Measurements from ENCODE around the gene KLC1.
"Not testable (repeated sequence)": the region's sequence is repeated elsewhere in the genome, so short reads cannot be mapped to it uniquely, and the experiment has no call there.

Gene KLC1

DNA sequence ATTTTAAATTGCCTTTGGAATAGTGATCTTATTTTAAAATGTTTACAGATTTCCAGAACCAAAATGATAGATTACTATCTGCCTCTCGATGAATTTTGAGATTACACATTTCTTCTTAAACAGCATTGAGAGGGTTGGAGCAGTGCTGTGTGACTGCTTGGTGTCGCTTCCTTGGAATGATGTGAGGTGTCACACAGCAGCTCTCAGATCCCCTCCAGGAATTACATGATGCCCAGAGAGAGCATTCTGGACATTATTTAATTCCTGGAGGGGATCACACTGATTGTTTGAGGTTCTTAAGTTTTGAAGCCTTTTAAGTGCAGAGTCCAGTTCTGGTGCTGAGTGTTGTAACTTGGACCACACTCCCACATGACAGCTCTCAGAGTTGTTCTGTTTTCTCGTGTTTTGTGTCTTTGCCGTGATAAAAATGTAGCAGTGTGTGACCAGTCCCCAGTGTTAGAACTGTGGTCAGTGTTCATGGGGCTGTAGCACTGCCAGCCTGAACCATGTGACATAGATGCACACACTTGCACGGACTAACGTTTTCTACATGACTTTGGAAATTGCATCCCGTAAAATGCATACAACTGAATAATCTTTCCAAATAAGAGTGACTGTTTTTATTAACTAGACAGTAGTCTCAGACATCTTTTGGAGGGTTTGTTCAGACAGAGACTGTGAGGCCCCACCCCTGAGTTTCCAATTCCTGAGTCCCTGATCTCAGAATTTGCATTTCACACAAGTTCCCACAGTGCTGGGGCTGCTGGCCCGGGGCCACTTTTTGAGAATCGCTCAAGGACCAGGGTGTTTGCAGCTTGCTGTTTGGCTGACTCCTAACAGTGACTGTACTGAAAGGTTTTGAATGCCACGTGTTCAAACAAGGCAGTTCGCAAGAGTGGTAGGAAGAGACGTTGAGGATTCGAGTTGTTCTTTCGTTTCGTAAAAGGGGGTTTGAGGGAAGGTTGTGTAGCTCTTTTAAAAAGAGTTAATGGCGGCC is 60.2 kb downstream of the KLC1 start:
- DNase-seq (ENCODE audit: low read depth in 2 of 2, low spot score in 1 of 2) = no peak

DNA sequence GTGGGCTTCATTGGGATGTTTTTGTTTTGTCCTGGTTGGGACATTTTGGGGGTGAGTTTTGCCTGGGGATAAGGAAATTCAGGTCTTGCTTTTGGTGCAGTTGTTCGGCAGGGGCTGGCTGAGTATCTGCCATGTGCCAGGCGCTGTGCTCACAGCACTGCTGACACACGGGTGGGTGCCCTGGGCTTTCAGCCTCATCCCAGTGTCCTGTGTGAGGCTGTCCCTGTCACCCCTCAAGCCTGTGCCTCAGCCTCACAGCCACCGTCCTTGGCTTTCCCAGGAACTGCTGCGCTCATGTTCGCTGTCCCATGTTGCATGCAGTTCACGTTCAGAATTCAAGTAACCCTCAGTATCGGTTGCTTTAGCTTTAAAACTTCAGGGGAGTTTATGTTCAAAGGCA is 61.3 kb downstream of the KLC1 start:
- DNase-seq (ENCODE audit: low read depth in 2 of 2, low spot score in 1 of 2) = no peak

GRCh38 chr14:103691655-103692054 is 62.6 kb downstream of the KLC1 start:
- not testable (repeated sequence) for DNase-seq (ENCODE audit: low read depth in 2 of 2, low spot score in 1 of 2)

DNA sequence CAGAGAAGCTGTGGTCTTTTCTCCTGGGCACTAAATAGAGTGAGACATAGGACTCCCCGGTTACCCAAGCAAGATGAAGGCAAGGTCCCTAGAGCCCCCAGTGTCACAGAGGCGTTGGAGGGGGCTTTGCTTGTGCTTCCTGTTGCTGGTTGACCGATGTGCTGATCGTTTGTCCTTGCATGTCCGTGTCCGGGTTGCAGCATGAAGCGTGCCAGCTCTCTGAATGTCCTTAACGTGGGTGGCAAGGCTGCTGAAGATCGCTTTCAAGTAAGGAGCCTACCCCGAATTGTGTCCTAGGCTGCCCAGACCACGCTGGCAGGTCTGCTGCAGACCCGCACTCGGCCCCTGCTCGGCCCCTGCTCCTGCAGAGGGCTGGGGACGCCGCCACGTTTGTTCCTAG is 63.1 kb downstream of the KLC1 start:
- DNase-seq (ENCODE audit: low read depth in 2 of 2, low spot score in 1 of 2) = no peak

DNA sequence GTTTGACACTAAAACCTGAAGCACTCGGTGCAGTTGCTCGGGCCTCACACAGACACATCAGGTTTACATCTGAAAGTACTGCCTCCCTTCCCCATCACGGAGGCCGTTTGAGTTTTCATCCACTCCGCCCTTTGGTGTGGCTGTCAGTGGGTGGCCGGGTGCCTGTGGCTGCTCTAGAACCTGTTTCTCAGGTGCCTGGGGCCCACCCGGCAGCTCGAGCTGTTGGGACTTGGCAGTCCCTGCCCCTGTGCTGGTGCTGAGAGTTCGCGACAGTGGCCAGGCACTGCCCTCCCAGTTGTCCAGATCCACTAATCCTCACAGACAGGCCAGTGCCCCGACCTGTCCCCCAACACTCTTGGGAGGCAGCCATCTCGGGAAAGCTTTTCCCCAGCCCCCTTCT is 63.9 kb downstream of the KLC1 start:
- DNase-seq (ENCODE audit: low read depth in 2 of 2, low spot score in 1 of 2) = no peak

DNA sequence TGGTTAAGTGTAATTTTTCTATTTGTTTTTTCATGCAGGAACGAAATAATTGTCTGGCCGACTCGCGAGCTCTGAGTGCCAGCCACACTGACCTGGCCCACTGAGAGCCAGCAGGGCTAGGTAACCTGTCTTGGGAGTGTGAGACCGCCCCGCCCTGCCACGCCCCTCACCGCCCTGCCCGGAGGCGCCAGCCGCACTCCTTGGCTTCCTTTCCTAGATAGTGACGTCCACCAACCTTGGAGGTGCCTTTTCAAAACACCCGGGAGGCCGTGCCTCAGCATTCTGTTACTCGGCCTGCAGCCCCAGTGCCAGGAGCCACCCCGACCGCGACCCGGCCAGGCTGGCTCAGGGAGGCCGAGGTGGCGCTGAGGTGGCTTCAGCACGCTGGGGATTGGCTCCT is 64.5 kb downstream of the KLC1 start:
- no peak for DNase-seq (ENCODE audit: low read depth in 2 of 2, low spot score in 1 of 2)

DNA sequence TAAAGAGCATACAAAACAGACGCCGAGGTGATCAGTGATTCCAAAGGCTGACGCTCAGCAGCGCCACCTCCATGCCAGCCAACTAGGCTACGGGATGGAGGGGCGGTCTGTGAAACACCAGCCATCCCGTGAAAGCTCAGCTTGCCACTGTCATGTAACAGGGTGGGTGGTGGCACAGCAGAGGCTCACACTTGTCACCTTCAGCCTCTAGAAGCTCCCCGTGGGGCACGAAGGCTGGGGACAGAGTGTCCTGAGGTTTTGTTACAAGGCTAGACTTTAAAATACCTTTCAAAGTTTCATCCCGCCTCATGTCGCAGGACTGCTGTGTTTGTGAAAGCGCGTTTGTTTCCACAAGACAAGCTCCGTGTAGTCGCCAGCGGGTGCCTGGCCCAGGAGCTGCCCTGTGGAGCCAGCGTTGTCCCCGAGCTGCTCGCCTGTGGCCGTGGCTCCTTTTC is 65.6 kb downstream of the KLC1 start:
- DNase-seq (ENCODE audit: low read depth in 2 of 2, low spot score in 1 of 2) = no peak

GRCh38 chr14:103695296-103696069 is 66.5 kb downstream of the KLC1 start:
- no peak for DNase-seq (ENCODE audit: low read depth in 2 of 2, low spot score in 1 of 2)

DNA sequence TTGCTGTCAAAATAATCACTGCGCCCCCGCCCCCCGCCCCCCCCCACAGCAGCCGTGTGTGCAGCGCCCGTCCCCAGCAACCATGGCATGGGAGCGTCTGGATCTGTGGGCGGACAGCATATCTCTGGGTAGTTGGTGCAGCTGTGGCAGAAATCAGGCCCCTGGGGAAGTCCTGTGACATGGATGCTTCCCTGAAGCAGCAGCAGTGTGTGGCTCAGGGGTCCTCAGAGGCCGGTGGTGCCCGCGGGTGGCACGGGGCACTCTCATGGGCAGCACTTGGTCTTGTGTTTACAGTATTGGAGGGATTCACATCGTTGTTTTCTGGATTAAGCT is 67.0 kb downstream of the KLC1 start:
- DNase-seq (ENCODE audit: low read depth in 2 of 2, low spot score in 1 of 2) = no peak

- no peak for DNase-seq (ENCODE audit: low read depth in 2 of 2, low spot score in 1 of 2)
These were observed 67.6 kb downstream of the KLC1 start for GRCh38 chr14:103696466-103697071.

DNA sequence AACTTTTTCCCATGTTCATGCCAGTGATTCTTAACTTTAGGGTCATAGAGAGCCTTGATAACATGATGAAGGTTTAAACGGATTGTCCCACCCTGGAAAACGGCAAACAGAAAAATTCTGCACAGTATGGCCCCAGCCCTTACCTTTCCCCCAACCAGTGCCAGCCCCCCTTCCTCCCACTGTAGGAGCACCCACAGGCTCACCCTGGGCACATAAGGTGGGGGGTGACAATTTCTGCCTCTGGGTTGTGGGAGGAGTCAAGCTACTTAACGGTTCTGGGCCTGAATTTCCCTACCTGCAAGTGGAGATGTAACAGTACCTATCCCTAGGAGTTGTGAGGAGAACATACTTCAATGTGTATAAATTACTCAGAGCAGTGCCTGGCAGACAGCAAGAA is 68.2 kb downstream of the KLC1 start:
- DNase-seq (ENCODE audit: low read depth in 2 of 2, low spot score in 1 of 2) = no peak

GRCh38 chr14:103697603-103698379 is 68.8 kb downstream of the KLC1 start:
- DNase-seq (ENCODE audit: low read depth in 2 of 2, low spot score in 1 of 2) = no peak

GRCh38 chr14:103698380-103699260 is 69.6 kb downstream of the KLC1 start:
- no peak for DNase-seq (ENCODE audit: low read depth in 2 of 2, low spot score in 1 of 2)

DNA sequence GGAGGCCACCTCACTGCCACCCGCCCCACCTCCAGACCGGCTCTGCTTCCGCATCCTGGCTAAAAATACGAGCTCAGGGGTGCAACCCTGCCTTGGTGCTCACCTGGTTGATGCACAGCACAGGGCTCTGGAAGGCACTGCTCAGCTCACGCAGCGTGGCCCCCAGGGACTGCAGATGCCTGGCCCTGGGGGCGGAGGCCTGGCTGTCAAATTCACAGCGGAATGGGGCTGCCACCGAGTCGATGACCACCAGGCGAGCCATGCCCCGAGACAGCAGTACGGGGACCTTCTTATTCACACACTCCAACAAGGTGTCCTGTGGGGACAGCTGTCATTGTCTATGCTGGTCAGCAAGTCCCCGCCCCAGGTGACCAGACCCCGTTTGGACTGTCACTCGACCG is 70.2 kb downstream of the KLC1 start:
- DNase-seq (ENCODE audit: low read depth in 2 of 2, low spot score in 1 of 2) = no peak

- no peak for DNase-seq (ENCODE audit: low read depth in 2 of 2, low spot score in 1 of 2)
These were observed 71.1 kb downstream of the KLC1 start for GRCh38 chr14:103699901-103700752.

DNA sequence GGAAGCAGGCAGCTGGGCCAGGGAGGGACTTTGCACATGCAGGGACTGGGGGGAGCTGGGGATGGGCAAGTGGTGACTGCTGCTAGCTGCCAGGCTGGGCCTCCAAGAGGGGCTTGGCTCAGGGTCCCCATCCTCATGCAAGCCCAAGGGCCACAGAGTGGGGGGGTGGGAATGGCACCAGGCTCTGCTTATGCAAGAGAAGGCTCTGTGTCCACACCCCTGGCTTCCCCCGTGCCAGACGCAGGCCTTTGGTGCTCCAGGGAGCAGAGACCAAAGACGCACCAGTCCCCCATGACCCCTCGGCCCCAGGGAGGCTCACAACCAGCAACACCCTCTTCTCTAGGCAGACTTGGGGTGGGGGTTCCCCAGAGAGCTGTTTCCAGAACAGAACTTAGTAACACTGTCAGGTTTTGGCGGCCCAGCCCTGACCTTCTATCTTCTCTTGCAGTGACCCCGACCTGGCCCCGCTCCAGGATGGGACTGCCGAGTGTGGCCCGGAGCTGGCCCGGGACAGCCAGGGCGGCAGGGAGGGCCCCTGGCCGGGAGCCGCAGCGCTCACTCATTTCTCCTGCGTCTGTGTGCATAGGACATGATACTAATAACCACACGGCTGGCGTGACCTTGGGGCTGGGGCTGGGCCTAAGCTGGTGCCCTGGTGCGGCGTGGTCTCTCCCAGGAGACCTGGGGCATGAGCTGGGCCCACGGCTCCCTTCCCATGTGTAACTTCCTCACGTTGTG is 71.9 kb downstream of the KLC1 start:
- DNase-seq (ENCODE audit: low read depth in 2 of 2, low spot score in 1 of 2) = no peak

GRCh38 chr14:103702095-103702494 is 73.1 kb downstream of the KLC1 start:
- no peak for DNase-seq (ENCODE audit: low read depth in 2 of 2, low spot score in 1 of 2)
